Activated CD8-positive, alpha-beta memory T cell treated with anti-CD3 and anti-CD28 coated beads for 48 hours (primary cell): ENCODE results near the gene CCDC154.
"Not testable (repeated sequence)": the region's sequence is repeated elsewhere in the genome, so short reads cannot be mapped to it uniquely, and the experiment has no call there.

Experiments
- DNase-seq, 3 experiments: peaks; one replicate each; pipeline ENCODE4 v3.0.0-alpha.2; 2020; ENCODE audit warnings: low read depth in 2 of 3, low spot score in 2 of 3

The CCDC154 gene, protein sequence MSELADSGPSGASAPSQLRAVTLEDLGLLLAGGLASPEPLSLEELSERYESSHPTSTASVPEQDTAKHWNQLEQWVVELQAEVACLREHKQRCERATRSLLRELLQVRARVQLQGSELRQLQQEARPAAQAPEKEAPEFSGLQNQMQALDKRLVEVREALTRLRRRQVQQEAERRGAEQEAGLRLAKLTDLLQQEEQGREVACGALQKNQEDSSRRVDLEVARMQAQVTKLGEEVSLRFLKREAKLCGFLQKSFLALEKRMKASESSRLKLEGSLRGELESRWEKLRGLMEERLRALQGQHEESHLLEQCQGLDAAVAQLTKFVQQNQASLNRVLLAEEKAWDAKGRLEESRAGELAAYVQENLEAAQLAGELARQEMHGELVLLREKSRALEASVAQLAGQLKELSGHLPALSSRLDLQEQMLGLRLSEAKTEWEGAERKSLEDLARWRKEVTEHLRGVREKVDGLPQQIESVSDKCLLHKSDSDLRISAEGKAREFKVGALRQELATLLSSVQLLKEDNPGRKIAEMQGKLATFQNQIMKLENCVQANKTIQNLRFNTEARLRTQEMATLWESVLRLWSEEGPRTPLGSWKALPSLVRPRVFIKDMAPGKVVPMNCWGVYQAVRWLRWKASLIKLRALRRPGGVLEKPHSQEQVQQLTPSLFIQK

DNA sequence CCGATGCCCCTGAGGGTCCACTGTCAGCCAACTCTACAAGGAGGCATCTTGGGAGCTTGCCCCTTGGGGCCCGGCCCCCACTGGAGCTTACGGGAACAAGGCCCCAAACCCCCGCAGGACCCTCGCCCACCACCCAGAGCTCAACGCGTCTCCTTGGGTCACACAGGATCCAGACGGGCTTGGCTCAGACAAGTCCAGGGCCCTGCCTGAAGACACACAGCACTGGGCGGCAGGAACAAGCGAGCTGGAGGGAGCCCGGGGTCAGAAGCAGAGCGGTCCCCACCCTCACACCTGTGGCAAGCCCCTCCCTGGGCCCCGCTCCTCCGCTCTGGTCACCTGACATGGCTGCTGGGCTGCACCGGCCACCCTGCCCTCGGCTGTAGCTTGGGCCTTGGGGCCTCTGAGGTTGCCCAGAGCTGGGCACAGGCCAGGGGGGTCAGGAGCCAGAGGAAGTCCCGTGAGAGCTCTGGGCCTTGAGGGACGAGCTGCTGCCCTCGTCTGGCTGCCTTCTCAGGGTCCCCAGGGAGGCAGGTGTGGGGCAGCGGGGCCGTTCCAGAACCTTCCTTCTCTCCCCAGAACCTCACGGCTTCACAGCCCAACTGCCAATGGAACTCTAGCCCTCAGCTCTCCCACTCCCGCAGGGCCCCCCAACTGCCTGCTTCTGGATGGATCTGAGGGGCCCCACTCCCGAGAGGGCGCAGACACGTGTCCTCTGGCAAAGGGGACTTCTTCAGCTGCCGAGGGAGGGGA lies at the start of gene CCDC154:
TSS of gene CCDC154 (minus strand) at position 577 of the 750 bp plus-strand sequence. CDS start at position 343, 234 bp downstream.
- DNase-seq = no peak

DNA sequence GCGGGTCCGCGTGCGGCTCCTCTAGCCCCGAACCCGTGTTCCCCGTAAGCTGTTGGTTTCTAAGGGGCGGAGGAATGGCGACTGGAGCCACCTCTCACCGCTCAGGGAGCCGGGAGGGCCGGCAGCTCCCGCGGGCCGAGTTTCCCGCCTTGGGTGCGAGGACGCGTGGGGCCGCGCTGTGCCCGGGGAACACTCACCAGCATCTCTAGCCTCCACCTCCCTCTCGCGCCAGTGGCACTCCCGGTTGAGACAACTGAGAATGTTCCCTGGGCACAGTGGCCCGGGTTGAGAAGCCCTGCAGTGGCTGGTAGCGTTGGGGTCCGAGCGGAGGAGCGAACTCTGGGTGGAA lies 49.4 kb upstream of the CCDC154 start:
- DNase-seq = no peak

DNA sequence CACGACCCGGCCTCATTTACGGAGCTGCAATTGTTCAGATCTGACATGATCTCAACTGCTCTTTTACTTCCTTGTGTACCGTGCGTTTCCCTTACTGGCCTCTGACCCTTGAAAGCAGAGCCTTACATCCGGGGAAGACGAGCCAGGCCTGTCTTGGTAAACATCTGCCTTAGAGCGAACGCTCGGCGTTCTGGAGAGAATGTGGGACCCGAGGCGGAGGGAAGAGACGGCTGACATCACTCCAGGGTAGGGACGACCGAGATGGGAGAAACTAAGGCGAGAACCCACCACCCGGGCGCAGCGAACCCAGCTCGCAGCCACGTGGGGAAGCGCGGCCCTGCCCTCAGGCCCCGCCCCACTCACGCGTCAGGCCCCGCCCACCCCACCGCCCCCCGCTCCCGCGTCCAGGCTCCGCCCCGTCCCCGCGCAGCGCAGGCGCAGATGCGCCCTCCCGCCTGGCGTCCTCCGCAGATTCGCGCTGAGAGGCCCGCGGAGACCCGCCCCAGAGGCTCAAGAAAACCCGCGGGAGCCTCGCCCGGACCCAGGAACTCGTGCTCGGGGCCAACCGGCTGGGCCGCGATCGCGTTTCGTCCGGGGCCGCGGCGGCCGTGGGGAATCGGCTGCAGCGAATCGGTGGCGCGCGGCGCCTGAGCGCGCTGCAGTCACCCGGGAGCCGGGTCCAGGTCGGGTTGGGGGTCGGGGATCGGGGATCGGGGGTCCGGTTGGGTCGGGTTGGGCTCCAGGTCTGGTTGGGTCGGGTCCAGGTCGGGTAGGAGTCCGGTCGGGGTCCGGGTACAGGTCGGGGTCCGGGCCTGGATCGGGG lies 48.8 kb upstream of the CCDC154 start, which contains the start of gene TELO2:
TSS of gene TELO2 (plus strand) at position 438 of the 823 bp plus-strand sequence. CDS start 922 bp downstream, outside the sequence.
- peak; percentile 76 to 84 (median 77) for DNase-seq

DNA sequence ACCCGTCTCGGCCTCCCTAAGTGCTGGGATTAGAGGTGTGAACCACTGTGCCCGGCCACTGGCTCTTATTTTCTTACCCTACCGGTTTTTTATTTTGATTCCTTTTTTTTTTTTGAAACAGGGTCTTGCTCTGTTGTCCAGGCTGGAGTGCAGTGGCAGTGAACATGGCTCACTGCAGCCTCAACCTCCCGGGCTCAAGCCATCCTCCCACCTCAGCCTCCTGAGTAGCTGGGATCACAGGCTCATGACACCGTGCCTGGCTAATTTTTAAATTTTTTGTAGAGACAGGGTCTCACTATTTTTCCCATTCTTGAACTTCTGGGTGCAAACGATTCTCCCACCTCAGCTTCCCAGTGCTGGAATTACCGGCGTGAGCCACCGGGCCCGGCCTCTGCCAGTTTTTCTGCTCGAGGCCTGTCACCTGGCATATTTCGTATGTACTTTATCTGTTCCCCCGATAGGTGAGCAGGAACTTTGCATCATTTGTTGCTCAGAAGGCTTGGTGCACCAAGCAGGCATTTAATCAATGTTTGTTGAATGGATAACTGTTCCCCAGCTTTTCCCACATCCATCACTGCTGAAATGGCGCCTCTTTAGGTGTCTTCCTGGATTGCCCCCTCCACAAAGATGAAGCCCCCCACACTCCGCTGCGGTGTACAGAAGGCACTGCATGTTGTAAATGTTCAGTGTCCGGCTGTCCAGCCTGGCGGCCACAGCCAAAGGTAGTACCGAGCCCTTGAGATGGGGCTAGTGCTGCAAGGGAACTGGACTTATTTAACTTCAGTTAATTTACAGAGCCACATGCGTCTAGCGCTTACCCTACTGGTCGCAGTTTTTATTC lies 47.9 kb upstream of the CCDC154 start:
- DNase-seq = no peak

DNA sequence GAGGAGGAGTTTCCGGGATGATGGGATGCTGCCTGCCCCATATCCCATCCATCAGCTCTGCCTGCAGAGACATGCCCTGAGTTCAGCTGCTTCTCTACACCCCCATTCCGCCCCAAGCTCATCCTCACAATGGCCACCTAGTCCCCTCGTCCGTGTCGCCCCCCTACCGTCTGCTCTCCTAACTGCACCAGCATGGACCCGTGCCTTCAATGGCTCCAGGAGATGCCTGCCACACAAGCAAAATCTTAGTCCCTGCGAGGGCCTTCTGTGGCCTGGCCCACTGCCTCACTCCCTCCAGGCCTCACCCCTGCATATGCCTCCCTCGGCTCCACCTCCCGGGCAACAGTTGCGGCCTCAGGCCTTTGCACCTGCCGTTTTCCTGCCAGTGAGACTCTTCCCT lies 47.0 kb upstream of the CCDC154 start:
- DNase-seq = no peak

DNA sequence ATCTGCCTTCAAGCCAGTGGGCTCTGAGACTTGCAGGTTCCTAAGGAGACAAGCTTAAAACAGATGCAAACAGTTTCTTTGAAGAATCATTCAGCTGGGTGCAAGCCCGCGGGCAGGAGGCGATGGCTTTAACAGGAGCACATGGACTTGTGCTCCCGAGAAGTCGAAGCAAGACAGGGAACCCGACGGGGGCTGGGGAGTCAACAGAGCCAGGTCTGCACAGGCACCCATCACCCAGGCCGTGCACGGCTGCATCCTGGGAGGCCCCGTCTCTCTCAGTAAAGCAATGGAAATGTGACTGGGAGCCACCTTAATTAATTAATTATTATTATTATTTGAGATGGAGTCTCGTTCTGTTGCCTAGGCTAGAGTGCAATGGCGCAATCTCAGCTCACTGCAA lies 44.7 kb upstream of the CCDC154 start:
- DNase-seq = no peak

DNA sequence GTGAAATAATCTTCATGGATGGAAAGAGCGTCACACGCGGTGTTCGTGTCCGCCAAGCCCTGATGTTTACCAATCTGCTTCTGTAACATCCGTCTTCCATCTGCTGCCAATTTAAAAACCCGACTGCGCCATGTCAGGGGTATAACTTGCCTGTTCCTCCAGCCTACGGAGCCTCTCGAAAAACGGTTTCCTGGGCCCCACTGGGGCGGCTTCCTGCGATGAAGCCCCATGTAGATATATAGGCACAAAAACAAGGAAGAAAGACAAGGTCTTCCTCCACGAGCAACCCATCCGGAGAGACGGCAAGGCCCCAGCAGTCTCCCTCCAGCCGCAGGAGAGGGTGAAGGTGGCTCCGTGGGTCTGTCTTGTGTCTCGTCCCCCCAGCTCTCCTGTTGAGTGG lies 44.3 kb upstream of the CCDC154 start, which contains the start of gene PTX4:
TSS of gene PTX4 (minus strand) at position 326 of the 400 bp plus-strand sequence. CDS start at position 291, 35 bp downstream.
- DNase-seq = no peak

DNA sequence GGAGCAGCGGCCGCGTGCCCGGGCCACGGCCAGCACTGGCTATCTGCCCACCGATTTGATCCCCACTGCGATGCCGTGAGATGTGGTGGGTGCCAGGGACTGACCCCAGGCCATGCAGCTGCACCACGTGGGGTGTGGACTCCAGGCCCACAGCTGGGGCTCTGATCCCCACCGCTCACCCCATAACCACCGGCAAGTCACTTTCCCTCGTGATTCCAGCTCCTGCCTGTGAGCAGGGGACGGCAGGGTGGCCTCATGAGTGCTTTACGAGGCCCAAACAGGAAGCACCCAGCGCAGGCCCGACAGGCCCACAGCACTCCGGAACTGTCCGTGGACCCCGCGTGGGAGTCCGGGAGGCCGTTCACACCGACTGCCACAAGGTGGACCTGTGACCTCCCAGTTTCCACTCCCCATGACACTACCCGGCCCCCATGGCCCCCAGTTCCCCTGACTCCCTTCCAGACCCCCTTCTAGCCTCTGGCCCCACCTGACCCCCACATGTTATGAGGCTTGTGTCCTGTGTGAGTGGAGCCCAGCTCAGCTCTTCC lies 43.8 kb upstream of the CCDC154 start:
- no peak for DNase-seq

DNA sequence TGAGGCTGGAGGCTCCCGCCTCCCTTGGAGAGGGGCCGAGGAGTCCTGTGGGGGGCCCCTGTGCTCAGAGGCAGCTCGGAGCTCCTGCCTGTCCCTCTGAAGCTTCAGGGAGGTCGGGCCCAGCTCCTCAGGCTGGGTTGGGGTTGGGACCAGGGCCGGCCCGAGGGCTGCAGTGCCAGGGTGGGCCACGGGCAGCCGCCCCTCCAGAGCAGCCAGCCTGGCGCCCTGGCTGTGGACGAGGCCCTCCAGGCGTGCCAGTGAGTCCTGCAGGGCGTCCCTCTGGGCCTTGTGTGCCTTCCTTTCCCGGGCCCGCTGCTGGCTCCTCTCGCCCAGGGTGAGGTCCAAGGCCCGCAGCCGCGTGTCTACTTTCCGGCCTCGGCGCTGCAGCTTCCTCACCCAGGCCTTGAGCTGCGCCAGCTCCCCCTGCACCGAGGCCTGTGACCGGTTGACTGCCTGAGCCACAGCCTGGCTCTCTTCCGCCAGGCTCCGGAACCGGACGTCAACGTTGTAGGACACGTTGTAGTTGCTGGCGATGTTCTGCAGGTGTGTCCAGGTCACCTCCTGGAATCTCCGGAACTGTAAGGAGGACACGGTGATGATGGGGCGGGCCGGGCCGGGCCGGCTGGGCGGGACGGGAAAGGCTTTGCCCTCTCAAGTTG lies 43.2 kb upstream of the CCDC154 start:
- no peak for DNase-seq

DNA sequence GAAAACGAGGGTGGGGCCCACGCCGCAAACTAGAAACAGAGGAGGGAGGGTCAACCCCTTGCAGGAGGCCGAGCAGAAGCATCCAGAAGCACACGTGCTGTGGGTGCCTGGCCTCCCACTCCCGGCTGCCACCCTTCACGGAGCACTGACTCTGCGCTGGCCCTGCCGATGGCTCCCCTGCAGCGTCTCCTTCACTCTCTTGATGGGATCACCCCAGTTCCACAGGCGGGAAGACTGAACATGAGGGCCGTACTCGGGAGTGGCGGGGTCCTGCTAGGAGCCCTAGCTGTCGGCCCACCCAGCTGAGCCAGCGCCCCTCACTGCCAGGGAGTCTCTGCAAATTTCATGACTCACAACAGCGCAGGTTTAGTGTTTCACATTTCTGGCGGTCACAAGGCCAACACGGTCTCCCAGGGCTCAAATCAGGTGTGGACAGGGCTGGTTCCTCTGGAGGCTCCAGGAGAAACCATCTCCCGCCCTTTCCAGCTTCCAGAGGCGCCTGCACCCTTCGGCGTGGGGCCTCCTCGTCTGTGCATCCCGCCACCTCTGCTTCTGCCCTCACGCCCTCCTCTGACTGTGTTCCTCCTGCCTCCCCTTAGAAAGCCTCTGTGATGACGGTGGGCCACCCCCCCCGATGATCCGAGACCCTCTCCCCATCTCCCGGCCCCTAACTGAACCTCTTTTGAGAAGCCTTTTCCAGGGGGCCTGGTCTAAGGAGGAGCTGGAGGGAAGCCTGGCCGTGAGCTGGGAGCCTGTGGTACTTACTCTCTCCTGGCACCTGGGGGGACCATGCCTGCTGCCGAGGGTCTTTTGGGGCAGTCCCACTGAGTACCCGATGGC lies 42.4 kb upstream of the CCDC154 start:
- DNase-seq = no peak

DNA sequence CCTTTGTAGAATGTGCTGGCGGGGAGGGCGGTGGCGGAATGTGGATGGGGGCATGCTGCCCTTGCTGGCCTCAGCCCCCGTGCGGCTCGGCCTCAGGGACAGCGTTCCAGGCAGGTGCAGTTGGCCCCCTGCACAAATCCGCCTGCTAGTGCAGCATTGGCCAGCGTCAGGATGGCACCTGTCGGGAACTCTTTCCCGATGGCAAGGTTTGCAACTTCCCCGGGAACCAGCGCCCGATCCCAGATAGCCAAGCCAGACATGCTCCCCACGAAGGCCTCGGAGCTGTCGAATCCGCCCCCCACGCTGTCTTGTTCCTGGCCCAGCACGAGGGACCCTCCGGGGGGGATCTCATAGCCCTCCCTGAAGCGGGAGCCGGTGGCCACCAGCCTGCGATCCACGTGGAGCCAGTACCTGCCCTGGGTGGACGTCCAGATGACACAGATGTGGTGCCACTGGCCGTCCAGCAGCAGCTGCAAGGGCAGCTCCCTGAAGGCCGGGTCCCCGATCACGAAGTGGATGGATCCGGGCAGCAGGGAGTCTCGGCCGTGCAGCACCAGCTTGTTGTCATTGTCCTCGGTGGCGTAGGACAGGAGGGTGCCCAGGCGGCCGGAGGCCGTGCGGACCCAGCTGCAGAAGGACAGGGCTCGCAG lies 41.6 kb upstream of the CCDC154 start:
- DNase-seq = no peak

DNA sequence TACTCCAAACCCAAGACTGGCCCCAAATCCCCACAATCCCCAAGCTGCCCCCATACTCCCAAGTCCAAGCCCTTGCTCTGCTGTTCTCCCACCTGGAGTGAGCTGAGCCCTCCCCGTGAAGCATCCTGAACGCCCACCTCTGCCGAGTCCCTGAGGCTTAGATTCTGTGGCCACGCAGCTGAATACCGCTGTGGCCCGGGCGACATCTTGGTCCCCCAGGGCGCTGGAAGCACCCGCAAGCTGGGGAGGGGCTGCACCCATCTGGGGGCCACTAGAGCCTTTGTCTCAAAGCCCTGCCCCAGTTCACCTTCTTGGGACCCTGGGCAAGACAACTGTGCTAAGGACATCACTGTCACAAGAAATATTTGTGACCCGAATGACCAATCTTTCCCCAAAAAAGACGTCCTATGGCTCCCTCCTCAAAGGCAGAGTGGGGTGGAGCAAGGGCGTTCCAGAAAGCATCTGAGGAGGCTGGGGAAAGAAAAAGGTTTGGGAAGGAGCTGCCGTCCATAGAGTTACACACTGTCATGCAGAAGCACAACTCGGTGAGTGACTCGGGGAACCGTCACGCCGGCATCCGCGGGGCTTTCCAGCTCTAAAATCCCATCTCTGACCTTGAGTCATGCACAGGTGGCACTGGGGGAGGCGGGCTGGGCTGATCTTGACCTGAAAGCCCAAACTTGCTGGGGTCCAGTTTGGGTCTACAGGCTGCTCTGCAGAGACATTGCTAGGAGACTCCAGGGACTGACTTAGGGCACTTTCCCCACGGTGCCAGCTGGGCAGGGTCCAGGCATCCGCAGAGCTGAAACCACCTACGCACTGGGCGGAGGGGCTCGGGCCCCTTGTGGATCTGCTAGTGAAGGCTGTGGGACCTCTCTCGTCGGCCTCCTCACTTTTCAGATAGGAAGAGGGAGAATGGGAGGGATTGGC lies 37.8 kb upstream of the CCDC154 start:
- no peak for DNase-seq

DNA sequence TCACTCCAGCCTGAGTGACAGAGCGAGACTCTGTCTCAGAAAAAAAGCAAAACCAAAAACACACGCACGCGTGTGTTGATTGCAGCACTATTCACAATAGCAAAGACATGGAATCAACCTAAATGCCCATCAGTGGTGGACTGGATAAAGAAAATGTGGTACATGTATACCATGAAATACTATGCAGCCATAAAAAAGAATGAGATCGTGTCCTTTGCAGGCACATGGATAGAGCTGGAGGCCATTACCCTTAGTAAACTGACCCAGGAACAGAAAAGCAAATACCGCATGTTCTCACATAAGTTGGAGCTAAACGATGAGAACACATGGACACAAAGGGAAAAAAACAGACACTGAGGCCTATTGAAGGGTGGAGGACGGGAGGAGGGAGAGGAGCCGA lies 34.6 kb upstream of the CCDC154 start:
- not testable (repeated sequence) for DNase-seq

DNA sequence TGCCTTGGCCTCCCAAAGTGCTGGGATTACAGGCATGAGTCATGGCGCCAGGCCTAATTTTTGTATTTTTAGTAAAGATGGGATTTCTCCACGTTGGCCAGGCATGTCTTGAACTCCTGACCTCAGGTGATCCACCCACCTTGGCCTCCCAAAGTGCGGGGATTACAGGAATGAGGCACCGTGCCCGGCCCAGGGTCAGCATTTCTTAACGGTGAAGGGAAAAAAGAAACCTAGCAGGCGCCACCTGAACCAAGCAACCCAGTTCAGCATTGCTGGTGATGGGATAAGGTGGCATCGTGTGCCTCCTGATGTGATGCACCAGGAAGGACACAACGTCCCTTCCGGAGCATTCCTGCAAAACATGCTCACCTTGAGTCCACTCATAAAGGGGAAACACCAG lies 32.7 kb upstream of the CCDC154 start:
- no peak for DNase-seq

DNA sequence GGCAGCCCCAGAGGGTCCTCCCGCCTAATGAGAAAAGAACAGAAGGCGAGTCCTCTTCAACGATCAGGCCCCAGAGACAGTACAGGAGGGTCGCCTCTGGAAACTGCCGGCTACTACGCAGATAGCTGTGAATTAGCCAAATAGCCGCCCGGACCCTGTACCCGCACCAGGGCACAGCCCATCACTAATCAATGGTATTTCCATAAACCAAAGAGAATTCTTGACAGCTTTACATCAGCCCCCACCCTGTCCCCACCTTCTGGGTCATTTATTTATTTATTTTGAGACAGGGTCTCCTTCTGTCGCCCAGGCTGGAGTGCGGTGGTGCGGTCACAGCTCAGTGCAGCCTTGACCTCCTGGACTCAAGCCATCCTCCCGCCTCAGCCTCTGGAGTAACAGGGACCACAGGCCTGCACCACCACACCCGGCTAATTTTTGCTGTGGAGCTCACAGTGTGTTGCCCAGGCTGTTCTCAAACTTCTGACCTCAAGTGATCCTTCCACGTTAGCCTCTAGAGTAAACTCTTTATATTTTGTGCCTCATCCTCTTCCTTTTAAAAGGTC lies 31.3 kb upstream of the CCDC154 start:
- DNase-seq = no peak
